ENCODE data around the gene RNF187. TPM values are rescaled to one million over a fixed set of nuclear protein-coding genes. Genes with fewer than 3 reads are reported as not detected.

Gene RNF187
- total and polyA plus RNA-seq, 2 of the 13 experiments (the other 11 are each of a cell fraction or from before 2014, with no cell fraction given) = 41.3 to 59.4 TPM

DNA sequence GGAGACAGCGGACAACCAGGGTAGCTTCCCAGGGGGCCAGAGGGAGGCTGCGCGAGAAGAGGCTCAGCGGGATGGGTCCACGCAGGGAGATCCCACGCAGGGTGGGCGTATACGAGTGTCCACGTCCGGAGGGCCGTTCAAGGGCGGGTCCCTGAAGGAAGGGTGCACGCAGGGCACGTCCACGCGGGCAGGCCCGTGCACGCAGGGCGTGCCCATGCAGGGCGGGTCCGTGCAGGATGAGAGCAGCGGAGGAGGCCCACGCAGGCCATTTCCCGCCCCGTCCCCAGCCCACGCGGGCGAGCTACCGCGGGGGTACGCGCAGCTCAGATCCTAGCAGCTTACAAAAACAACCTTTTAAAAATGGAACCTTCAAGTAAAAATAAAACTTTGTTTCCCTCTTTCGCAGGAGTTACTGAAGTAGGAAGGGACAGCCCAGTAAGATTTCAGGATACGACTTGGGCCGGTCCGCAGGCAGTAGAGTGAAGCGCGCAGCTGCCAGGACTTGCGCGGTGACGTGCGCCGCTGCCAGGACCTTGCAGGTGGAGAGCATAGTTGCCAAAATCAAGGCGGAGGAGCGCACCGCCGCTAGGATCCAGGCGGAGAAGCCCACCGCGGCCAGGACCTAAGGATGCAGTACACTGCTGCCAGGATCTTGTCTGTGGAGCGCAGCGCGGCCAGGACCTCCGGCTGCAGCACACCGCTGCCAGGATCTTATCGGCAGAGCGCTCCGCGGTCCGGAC is 416 bp upstream of the RNF187 start (continued):
- TF ChIP-seq, protein P1, sequence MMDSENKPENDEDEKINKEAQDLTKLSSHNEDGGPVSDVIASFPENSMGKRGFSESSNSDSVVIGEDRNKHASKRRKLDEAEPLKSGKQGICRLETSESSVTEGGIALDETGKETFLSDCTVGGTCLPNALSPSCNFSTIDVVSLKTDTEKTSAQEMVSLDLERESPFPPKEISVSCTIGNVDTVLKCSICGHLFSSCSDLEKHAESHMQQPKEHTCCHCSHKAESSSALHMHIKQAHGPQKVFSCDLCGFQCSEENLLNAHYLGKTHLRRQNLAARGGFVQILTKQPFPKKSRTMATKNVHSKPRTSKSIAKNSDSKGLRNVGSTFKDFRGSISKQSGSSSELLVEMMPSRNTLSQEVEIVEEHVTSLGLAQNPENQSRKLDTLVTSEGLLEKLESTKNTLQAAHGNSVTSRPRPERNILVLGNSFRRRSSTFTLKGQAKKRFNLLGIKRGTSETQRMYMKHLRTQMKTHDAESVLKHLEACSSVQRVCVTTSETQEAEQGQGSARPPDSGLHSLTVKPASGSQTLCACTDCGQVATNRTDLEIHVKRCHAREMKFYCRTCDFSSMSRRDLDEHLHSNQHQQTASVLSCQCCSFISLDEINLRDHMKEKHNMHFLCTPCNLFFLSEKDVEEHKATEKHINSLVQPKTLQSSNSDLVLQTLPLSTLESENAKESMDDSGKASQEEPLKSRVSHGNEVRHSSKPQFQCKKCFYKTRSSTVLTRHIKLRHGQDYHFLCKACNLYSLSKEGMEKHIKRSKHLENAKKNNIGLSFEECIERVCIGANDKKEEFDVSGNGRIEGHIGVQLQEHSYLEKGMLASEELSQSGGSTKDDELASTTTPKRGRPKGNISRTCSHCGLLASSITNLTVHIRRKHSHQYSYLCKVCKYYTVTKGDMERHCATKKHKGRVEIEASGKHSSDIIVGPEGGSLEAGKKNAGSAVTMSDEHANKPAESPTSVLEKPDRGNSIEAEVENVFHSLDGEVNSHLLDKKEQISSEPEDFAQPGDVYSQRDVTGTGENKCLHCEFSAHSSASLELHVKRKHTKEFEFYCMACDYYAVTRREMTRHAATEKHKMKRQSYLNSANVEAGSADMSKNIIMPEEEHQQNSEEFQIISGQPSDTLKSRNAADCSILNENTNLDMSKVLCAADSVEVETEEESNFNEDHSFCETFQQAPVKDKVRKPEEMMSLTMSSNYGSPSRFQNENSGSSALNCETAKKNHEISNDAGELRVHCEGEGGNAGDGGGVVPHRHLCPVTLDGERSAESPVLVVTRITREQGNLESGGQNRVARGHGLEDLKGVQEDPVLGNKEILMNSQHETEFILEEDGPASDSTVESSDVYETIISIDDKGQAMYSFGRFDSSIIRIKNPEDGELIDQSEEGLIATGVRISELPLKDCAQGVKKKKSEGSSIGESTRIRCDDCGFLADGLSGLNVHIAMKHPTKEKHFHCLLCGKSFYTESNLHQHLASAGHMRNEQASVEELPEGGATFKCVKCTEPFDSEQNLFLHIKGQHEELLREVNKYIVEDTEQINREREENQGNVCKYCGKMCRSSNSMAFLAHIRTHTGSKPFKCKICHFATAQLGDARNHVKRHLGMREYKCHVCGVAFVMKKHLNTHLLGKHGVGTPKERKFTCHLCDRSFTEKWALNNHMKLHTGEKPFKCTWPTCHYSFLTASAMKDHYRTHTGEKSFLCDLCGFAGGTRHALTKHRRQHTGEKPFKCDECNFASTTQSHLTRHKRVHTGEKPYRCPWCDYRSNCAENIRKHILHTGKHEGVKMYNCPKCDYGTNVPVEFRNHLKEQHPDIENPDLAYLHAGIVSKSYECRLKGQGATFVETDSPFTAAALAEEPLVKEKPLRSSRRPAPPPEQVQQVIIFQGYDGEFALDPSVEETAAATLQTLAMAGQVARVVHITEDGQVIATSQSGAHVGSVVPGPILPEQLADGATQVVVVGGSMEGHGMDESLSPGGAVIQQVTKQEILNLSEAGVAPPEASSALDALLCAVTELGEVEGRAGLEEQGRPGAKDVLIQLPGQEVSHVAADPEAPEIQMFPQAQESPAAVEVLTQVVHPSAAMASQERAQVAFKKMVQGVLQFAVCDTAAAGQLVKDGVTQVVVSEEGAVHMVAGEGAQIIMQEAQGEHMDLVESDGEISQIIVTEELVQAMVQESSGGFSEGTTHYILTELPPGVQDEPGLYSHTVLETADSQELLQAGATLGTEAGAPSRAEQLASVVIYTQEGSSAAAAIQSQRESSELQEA (CRISPR knock-in tag; IDR thresholded peaks at IDR 0.05; ENCODE audit: not compliant biosample characterization) = peak; percentile 57
- TF ChIP-seq, protein P2, sequence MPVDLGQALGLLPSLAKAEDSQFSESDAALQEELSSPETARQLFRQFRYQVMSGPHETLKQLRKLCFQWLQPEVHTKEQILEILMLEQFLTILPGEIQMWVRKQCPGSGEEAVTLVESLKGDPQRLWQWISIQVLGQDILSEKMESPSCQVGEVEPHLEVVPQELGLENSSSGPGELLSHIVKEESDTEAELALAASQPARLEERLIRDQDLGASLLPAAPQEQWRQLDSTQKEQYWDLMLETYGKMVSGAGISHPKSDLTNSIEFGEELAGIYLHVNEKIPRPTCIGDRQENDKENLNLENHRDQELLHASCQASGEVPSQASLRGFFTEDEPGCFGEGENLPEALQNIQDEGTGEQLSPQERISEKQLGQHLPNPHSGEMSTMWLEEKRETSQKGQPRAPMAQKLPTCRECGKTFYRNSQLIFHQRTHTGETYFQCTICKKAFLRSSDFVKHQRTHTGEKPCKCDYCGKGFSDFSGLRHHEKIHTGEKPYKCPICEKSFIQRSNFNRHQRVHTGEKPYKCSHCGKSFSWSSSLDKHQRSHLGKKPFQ (CRISPR knock-in tag; IDR thresholded peaks at IDR 0.05; ENCODE audit: insufficient replicate concordance) = no peak
- TF ChIP-seq PRDM4 (CRISPR knock-in tag; IDR thresholded peaks at IDR 0.05; ENCODE audit: borderline replicate concordance) (no peak), ZNF749 (CRISPR knock-in tag; IDR thresholded peaks at IDR 0.05; ENCODE audit: borderline replicate concordance) (no peak), ZBTB38 (CRISPR knock-in tag; IDR thresholded peaks at IDR 0.05) (peak; percentile 30), ISL2 (CRISPR knock-in tag; IDR thresholded peaks at IDR 0.05) (peak; percentile 78), HMG20A (CRISPR knock-in tag; IDR thresholded peaks at IDR 0.05; ENCODE audit: borderline replicate concordance) (no peak), FOSL2 (CRISPR knock-in tag; IDR thresholded peaks at IDR 0.05) (peak; percentile 52)
